Measurements from ENCODE around the gene SLC24A4. TPM values are rescaled to one million over a fixed set of nuclear protein-coding genes. Genes with fewer than 3 reads are reported as not detected.

SLC24A4 gene
- total RNA-seq, 1 donor from 2014 or later, result 0.34 TPM

- Mint-ChIP-seq H3K36me3 (ENCODE audit: unreplicated experiment) (peaks cover 16% of the 10 kb centered on the region), H3K9me3 (ENCODE audit: unreplicated experiment) (peaks cover 5% of the 10 kb centered on the region), H3K27me3 (ENCODE audit: unreplicated experiment) (peaks cover 3% of the 10 kb centered on the region), H3K4me1 (ENCODE audit: low read depth, unreplicated experiment) (peaks cover 9% of the 10 kb centered on the region), H3K4me3 (ENCODE audit: unreplicated experiment) (no peak overlapping the region), H3K27ac (ENCODE audit: unreplicated experiment) (no peak overlapping the region)
- TF ChIP-seq CTCF (IDR thresholded peaks at IDR 0.05; ENCODE audit: partially characterized antibody, unreplicated experiment), result no peak
- DNase-seq, result no peak
Measured at GRCh38 chr14:92411135-92411534, 88.2 kb downstream of the SLC24A4 start.

GRCh38 chr14:92411941-92412340 lies 89.0 kb downstream of the SLC24A4 start:
- TF ChIP-seq CTCF (IDR thresholded peaks at IDR 0.05; ENCODE audit: partially characterized antibody, unreplicated experiment), result no peak
- peaks cover 5% of the 10 kb centered on the region for H3K27me3 Mint-ChIP-seq (ENCODE audit: unreplicated experiment)

GRCh38 chr14:92412912-92413311 lies 89.9 kb downstream of the SLC24A4 start:
- H3K27me3 Mint-ChIP-seq (ENCODE audit: unreplicated experiment), result peaks cover 5% of the 10 kb centered on the region
- DNase-seq, result no peak
- H3K9me3 Mint-ChIP-seq (ENCODE audit: unreplicated experiment), result peaks cover 2% of the 10 kb centered on the region
- H3K27ac Mint-ChIP-seq (ENCODE audit: unreplicated experiment), result no peak overlapping the region
- H3K4me1 Mint-ChIP-seq (ENCODE audit: low read depth, unreplicated experiment), result peaks cover 9% of the 10 kb centered on the region
- TF ChIP-seq CTCF (IDR thresholded peaks at IDR 0.05; ENCODE audit: partially characterized antibody, unreplicated experiment), result no peak
- peaks cover 9% of the 10 kb centered on the region for H3K36me3 Mint-ChIP-seq (ENCODE audit: unreplicated experiment)
- no peak overlapping the region for H3K4me3 Mint-ChIP-seq (ENCODE audit: unreplicated experiment)

More at GRCh38 chr14:92411941-92412340, 89.0 kb downstream of the SLC24A4 start:
- Mint-ChIP-seq H3K27ac (ENCODE audit: unreplicated experiment) (no peak overlapping the region), H3K9me3 (ENCODE audit: unreplicated experiment) (peaks cover 2% of the 10 kb centered on the region), H3K4me1 (ENCODE audit: low read depth, unreplicated experiment) (peaks cover 9% of the 10 kb centered on the region), H3K4me3 (ENCODE audit: unreplicated experiment) (no peak overlapping the region), H3K36me3 (ENCODE audit: unreplicated experiment) (peaks cover 12% of the 10 kb centered on the region)
- DNase-seq, result no peak

GRCh38 chr14:92413379-92413778 lies 90.4 kb downstream of the SLC24A4 start:
- Mint-ChIP-seq H3K9me3 (ENCODE audit: unreplicated experiment) (peaks cover 2% of the 10 kb centered on the region), H3K27me3 (ENCODE audit: unreplicated experiment) (peaks cover 5% of the 10 kb centered on the region), H3K4me3 (ENCODE audit: unreplicated experiment) (no peak overlapping the region), H3K27ac (ENCODE audit: unreplicated experiment) (no peak overlapping the region), H3K36me3 (ENCODE audit: unreplicated experiment) (peaks cover 9% of the 10 kb centered on the region), H3K4me1 (ENCODE audit: low read depth, unreplicated experiment) (peaks cover 9% of the 10 kb centered on the region)
- TF ChIP-seq CTCF (IDR thresholded peaks at IDR 0.05; ENCODE audit: partially characterized antibody, unreplicated experiment), result no peak
- no peak for DNase-seq

GRCh38 chr14:92414690-92415445 lies 91.9 kb downstream of the SLC24A4 start:
- H3K9me3 Mint-ChIP-seq (ENCODE audit: unreplicated experiment), result peaks cover 5% of the 10 kb centered on the region
- H3K27ac Mint-ChIP-seq (ENCODE audit: unreplicated experiment), result no peak overlapping the region
- peaks cover 5% of the 10 kb centered on the region for H3K27me3 Mint-ChIP-seq (ENCODE audit: unreplicated experiment)
- peaks cover 15% of the 10 kb centered on the region for H3K36me3 Mint-ChIP-seq (ENCODE audit: unreplicated experiment)
- peaks cover 9% of the 10 kb centered on the region for H3K4me1 Mint-ChIP-seq (ENCODE audit: low read depth, unreplicated experiment)
- DNase-seq, result no peak
- no peak overlapping the region for H3K4me3 Mint-ChIP-seq (ENCODE audit: unreplicated experiment)
- TF ChIP-seq CTCF (IDR thresholded peaks at IDR 0.05; ENCODE audit: partially characterized antibody, unreplicated experiment), result no peak

All from glutamatergic neuron (in vitro differentiated cells).